K562 (cell line): ENCODE results near the gene PRELID2. TPM values are rescaled to one million over a fixed set of nuclear protein-coding genes. Genes with fewer than 3 reads are reported as not detected.

ENCODE experiments used
- CBX8 ChIP-seq: fragments of 200-600 bp; sonication (generic); IDR thresholded peaks from 2 replicates; pipeline ENCODE4 v1.6.1; 2012; ENCODE audit warnings: borderline replicate concordance, mixed run types, low read depth, mild to moderate bottlenecking, moderate library complexity, mixed read lengths, low read length, control low read depth, inconsistent platforms; ENCODE audit not compliant: poor library complexity, severe bottlenecking; ENCODE audit errors: extremely low read depth
- CUX1 ChIP-seq: fragments of 200-800 bp; sonication (Bioruptor generic); IDR thresholded peaks from 2 replicates; pipeline ENCODE4 v1.6.1; 2016; ENCODE audit warnings: missing genetic modification characterization, missing compliant biosample characterization
- EP400 ChIP-seq: fragments of 450-650 bp; IDR thresholded peaks from 2 replicates; pipeline ENCODE4 v1.6.1; 2017; ENCODE audit warnings: antibody characterized with exemption, mild to moderate bottlenecking, moderate library complexity
- IRF1 ChIP-seq: sonication (generic); formaldehyde crosslinking; IDR thresholded peaks from 2 replicates; pipeline ENCODE4 v1.8.0; 2022; ENCODE audit warnings: missing genetic modification reagents, mild to moderate bottlenecking, borderline replicate concordance
- L3MBTL2 ChIP-seq: fragments of 450-650 bp; IDR thresholded peaks from 2 replicates; pipeline ENCODE4 v1.6.1; 2016; ENCODE audit warnings: mild to moderate bottlenecking, moderate library complexity
- NCOA6 ChIP-seq: fragments of 450-650 bp; IDR thresholded peaks from 2 replicates; pipeline ENCODE4 v1.6.1; 2017; ENCODE audit warnings: mild to moderate bottlenecking
- PRPF4 ChIP-seq: fragments of 200-400 bp; formaldehyde crosslinking; IDR thresholded peaks from one replicate; pipeline ENCODE4 v1.6.1; 2017; ENCODE audit warnings: low read length, low read depth, mild to moderate bottlenecking; ENCODE audit not compliant: insufficient read depth, poor library complexity, severe bottlenecking
- REST ChIP-seq, 2 experiments: fragments of 450-650 bp; formaldehyde crosslinking in 1 of 2; IDR thresholded peaks; 2 replicates each; pipeline versions ENCODE4 v1.4.0 to v1.6.1; 2014 to 2020; ENCODE audit warnings: mild to moderate bottlenecking in 2 of 2, borderline replicate concordance in 1 of 2, low read depth in 1 of 2
- SNIP1 ChIP-seq: fragments of 450-650 bp; IDR thresholded peaks from 2 replicates; pipeline ENCODE4 v1.7.1; 2017; ENCODE audit warnings: low read depth, mild to moderate bottlenecking
- ZBTB43 ChIP-seq: sonication (generic); formaldehyde crosslinking; IDR thresholded peaks from 2 replicates; pipeline ENCODE4 v1.8.0; 2023; ENCODE audit warnings: mild to moderate bottlenecking, missing genetic modification reagents
- polyA plus RNA-seq, 8 experiments: library from polyadenylated mRNA; depleted of rRNA in 4 of 8; stranded (reverse) in 5 of 8; unstranded in 3 of 8; fragments of >200 nt; fragmentation: Nextera tagmentation in 2 of 8; fragmentation: Illumina TruSeq in 1 of 8; extraction: Ambion mirVana in 2 of 8; extraction: Trizol in 1 of 8; gene quantifications; 2 replicates each; pipeline versions ENCODE4 v1.2.1 to v1.2.3, GENCODE V29; 2011 to 2014; ENCODE audit warnings: inconsistent platforms in 1 of 8, missing spikeins in 1 of 8
- total RNA-seq, 7 experiments: library from RNA; depleted of rRNA in 6 of 7; stranded (reverse); fragments of >200 nt in 6 of 7; fragmentation: Illumina TruSeq in 2 of 7; extraction: Trizol in 2 of 7; gene quantifications; 2 replicates each; pipeline versions ENCODE4 v1.2.1 to v1.2.3, GENCODE V29; 2011 to 2021; ENCODE audit warnings: low replicate concordance in 1 of 7

The PRELID2 gene
- total and polyA plus RNA-seq, 9 of the 15 experiments (the other 6 are each of a cell fraction or from before 2014, with no cell fraction given), result 6.4 to 68.2 (median 28.8) TPM

- TF ChIP-seq ZBTB43, result no peak
- no peak for TF ChIP-seq SNIP1
- TF ChIP-seq IRF1 (CRISPR knock-in tag), result no peak
- no peak for TF ChIP-seq PRPF4
- TF ChIP-seq L3MBTL2, result peak; percentile 67
- TF ChIP-seq CBX8, result no peak
- TF ChIP-seq NCOA6, result no peak
- TF ChIP-seq REST (IDR thresholded peaks at IDR 0.05; ENCODE audit: borderline replicate concordance), result peak; percentile 26; the same call in 1 of the 2 replicates
- TF ChIP-seq REST (CRISPR knock-in tag; IDR thresholded peaks at IDR 0.05; ENCODE audit: low read depth), result no peak
- TF ChIP-seq CUX1, result peak; percentile 47
- TF ChIP-seq EP400, result no peak; the same call in 1 of the 2 replicates
Measured at GRCh38 chr5:145854651-145855258, 19.6 kb upstream of the PRELID2 start (continued).
